H9 (cell line): ENCODE results near the gene GDI2. TPM values are rescaled to one million over a fixed set of nuclear protein-coding genes. Genes with fewer than 3 reads are reported as not detected.

ENCODE experiments used
- DNase-seq: peaks from one replicate; pipeline ENCODE4 v3.0.0-alpha.2; 2017
- H2AFZ ChIP-seq: one replicate; pipeline ENCODE4 v1.6.1; 2013; ENCODE audit warnings: mild to moderate bottlenecking, low read length, control low read depth, moderate library complexity
- H2AK5ac ChIP-seq: 2 replicates; pipeline ENCODE4 v1.6.1; 2013; ENCODE audit warnings: low read length, control low read depth, mixed read lengths; ENCODE audit not compliant: insufficient read length
- H2BK120ac ChIP-seq: one replicate; pipeline ENCODE4 v1.6.1; 2013; ENCODE audit warnings: low read depth, mild to moderate bottlenecking, low read length, control low read depth, inconsistent platforms; ENCODE audit not compliant: poor library complexity, severe bottlenecking
- H2BK12ac ChIP-seq: 2 replicates; pipeline ENCODE4 v1.6.1; 2013; ENCODE audit warnings: low read length, control low read depth, mixed read lengths, low read depth; ENCODE audit not compliant: insufficient read length
- H2BK15ac ChIP-seq: 2 replicates; pipeline ENCODE4 v1.6.1; 2013; ENCODE audit warnings: low read depth, low read length, control low read depth
- H2BK20ac ChIP-seq: one replicate; pipeline ENCODE4 v1.6.1; 2013; ENCODE audit warnings: low read depth, mild to moderate bottlenecking, low read length, control low read depth, inconsistent platforms; ENCODE audit not compliant: poor library complexity, severe bottlenecking
- H2BK5ac ChIP-seq: 2 replicates; pipeline ENCODE4 v1.6.1; 2013; ENCODE audit warnings: low read length, control low read depth, mixed read lengths; ENCODE audit not compliant: insufficient read length
- H3K14ac ChIP-seq: 2 replicates; pipeline ENCODE4 v1.6.1; 2013; ENCODE audit warnings: low read length, control low read depth; ENCODE audit not compliant: insufficient read depth
- H3K18ac ChIP-seq: 2 replicates; pipeline ENCODE4 v1.6.1; 2013; ENCODE audit warnings: low read depth, mild to moderate bottlenecking, mixed read lengths, low read length, control low read depth; ENCODE audit not compliant: insufficient read length
- H3K23ac ChIP-seq: 2 replicates; pipeline ENCODE4 v1.6.1; 2013; ENCODE audit warnings: low read length, control low read depth, mixed read lengths, low read depth; ENCODE audit not compliant: insufficient read length
- H3K23me2 ChIP-seq: 2 replicates; pipeline ENCODE4 v1.6.1; 2013; ENCODE audit warnings: low read depth, mild to moderate bottlenecking, mixed read lengths, low read length, control low read depth; ENCODE audit not compliant: insufficient read length, poor library complexity, severe bottlenecking
- H3K27ac ChIP-seq: 2 replicates; pipeline ENCODE4 v1.5.1; 2013; ENCODE audit warnings: low read length, control low read depth, mixed read lengths, low read depth; ENCODE audit not compliant: insufficient read length
- H3K27me3 ChIP-seq: 2 replicates; pipeline ENCODE4 v1.6.1; 2013; ENCODE audit warnings: low read length, control low read depth, inconsistent platforms; ENCODE audit not compliant: insufficient read depth
- H3K4ac ChIP-seq: 2 replicates; pipeline ENCODE4 v1.6.1; 2013; ENCODE audit warnings: low read depth, mild to moderate bottlenecking, control low read depth, inconsistent platforms, low read length, moderate library complexity
- H3K4me1 ChIP-seq: 2 replicates; pipeline ENCODE4 v1.6.1; 2013; ENCODE audit warnings: low read length, control low read depth, inconsistent platforms; ENCODE audit not compliant: insufficient read depth
- H3K4me2 ChIP-seq: 2 replicates; pipeline ENCODE4 v1.6.1; 2013; ENCODE audit warnings: low read length, control low read depth, mixed read lengths; ENCODE audit not compliant: insufficient read length, insufficient read depth
- H3K56ac ChIP-seq: 2 replicates; pipeline ENCODE4 v1.6.1; 2013; ENCODE audit warnings: low read depth, mild to moderate bottlenecking, mixed read lengths, low read length, control low read depth; ENCODE audit not compliant: insufficient read length
- H3K79me1 ChIP-seq: 2 replicates; pipeline ENCODE4 v1.6.1; 2013; ENCODE audit warnings: low read depth, mild to moderate bottlenecking, moderate library complexity, low read length, control low read depth, inconsistent platforms; ENCODE audit not compliant: insufficient read depth, poor library complexity, severe bottlenecking
- H3K79me2 ChIP-seq: 2 replicates; pipeline ENCODE4 v1.6.1; 2013; ENCODE audit warnings: low read length, control low read depth, inconsistent platforms; ENCODE audit not compliant: insufficient read depth
- H3K9ac ChIP-seq: 2 replicates; pipeline ENCODE4 v1.6.1; 2013; ENCODE audit warnings: low read length, control low read depth, mixed read lengths; ENCODE audit not compliant: insufficient read length; ENCODE audit errors: extremely low read depth
- H3K9me3 ChIP-seq: one replicate; pipeline ENCODE4 v1.6.1; 2013; ENCODE audit warnings: low read depth, low read length, inconsistent platforms; ENCODE audit not compliant: control insufficient read depth
- H3T11ph ChIP-seq: one replicate; pipeline ENCODE4 v1.6.1; 2013; ENCODE audit warnings: mild to moderate bottlenecking, low read length, control low read depth, inconsistent platforms
- H4K20me1 ChIP-seq: one replicate; pipeline ENCODE4 v1.6.1; 2013; ENCODE audit not compliant: control insufficient read depth, insufficient read length, insufficient read depth
- H4K5ac ChIP-seq: 2 replicates; pipeline ENCODE4 v1.6.1; 2013; ENCODE audit warnings: low read depth, mild to moderate bottlenecking, mixed read lengths, low read length, control low read depth; ENCODE audit not compliant: insufficient read length
- H4K8ac ChIP-seq: replicated peaks from 2 replicates; pipeline ENCODE4 v1.6.1; 2013; ENCODE audit warnings: low read length, control low read depth, mixed read lengths, low read depth; ENCODE audit not compliant: insufficient read length
- H4K91ac ChIP-seq: 2 replicates; pipeline ENCODE4 v1.6.1; 2013; ENCODE audit warnings: low read depth, mild to moderate bottlenecking, moderate library complexity, mixed read lengths, low read length, control low read depth; ENCODE audit not compliant: insufficient read length
- H3K27ac Mint-ChIP-seq, 3 experiments: 2 replicates in 2 of 3; 3 replicates in 1 of 3; pipeline ENCODE4 v1.8.0; 2020 to 2021; ENCODE audit warnings: mixed read lengths in 3 of 3, mild to moderate bottlenecking in 1 of 3, moderate library complexity in 1 of 3
- H3K27me3 Mint-ChIP-seq: 2 replicates; pipeline ENCODE4 v1.8.0; 2021; ENCODE audit warnings: low read depth, mild to moderate bottlenecking, moderate library complexity, mixed read lengths
- H3K36me3 Mint-ChIP-seq, 3 experiments: 2 replicates in 2 of 3; 3 replicates in 1 of 3; pipeline ENCODE4 v1.8.0; 2020 to 2021; ENCODE audit warnings: low read depth in 3 of 3, mixed read lengths in 3 of 3; ENCODE audit not compliant: insufficient read depth in 1 of 3
- H3K4me1 Mint-ChIP-seq, 2 experiments: 2 replicates each; pipeline ENCODE4 v1.8.0; 2020; ENCODE audit warnings: mixed read lengths in 2 of 2
- H3K4me3 Mint-ChIP-seq, 2 experiments: 2 replicates in 1 of 2; 3 replicates in 1 of 2; pipeline ENCODE4 v1.8.0; 2020 to 2021; ENCODE audit warnings: mild to moderate bottlenecking in 2 of 2, mixed read lengths in 2 of 2, moderate library complexity in 1 of 2
- H3K9me3 Mint-ChIP-seq, 2 experiments: 2 replicates in 1 of 2; 3 replicates in 1 of 2; pipeline ENCODE4 v1.8.0; 2020; ENCODE audit warnings: mild to moderate bottlenecking in 2 of 2, mixed read lengths in 2 of 2, moderate library complexity in 1 of 2
- CTCF ChIP-seq: fragments of 200-600 bp; sonication (generic); conservative IDR thresholded peaks from 3 replicates; pipeline ENCODE4 v1.8.0; 2021; ENCODE audit warnings: antibody characterized with exemption, mild to moderate bottlenecking
- WGBS: extraction: QIAGEN DNeasy Blood & Tissue Kit; methylation state at CpG from one replicate; pipeline ENCODE4 v1.1.7; 2013; ENCODE audit warnings: missing lambda C conversion rate, low lambda C conversion rate, mixed read lengths; ENCODE audit not compliant: insufficient read length; ENCODE audit errors: extremely low coverage; 5-methylcytosine and 5-hydroxymethylcytosine counted together
- total RNA-seq: library from RNA; stranded (reverse); gene quantifications from 2 replicates; pipeline ENCODE4 v1.2.1, GENCODE V29; 2021

The GDI2 gene
- total RNA-seq, 1 experiment from 2014 or later, result 351 TPM

DNA sequence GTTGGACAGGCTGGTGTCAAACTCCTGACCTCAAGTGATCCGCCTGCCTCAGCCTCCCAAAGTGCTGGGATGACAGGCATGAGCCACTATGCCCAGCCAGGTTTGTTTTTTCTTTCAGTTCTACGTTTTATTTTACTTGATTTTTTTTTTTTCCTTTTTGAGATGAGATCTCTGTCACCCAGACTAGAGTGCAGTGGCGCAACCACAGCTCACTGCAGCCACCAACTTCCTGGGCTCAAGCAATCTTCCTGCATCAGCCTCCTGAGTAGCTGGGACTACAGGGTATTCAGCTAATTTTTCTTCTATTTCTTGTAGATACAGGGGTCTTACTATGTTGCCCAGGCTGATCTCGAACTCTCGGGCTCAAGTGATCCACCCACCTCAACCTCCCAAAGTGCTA, 24.3 kb downstream of the GDI2 start:
- Histone ChIP-seq H2AK5ac (no peak overlapping the region), H3K4me2 (no peak overlapping the region), H4K5ac (no peak overlapping the region), H4K8ac (no peak overlapping the region), H3K79me2 (peaks cover 4% of the 10 kb centered on the region; the same call in 1 of the 2 replicates), H3K4me1 (no peaks in the 10 kb centered on the region), H3T11ph (no peak overlapping the region), H4K20me1 (no peaks in the 10 kb centered on the region), H4K91ac (no peak overlapping the region), H3K9me3 (no peaks in the 10 kb centered on the region), H3K79me1 (no peaks in the 10 kb centered on the region), H2AFZ (no peak overlapping the region), H3K23ac (no peak overlapping the region), H3K18ac (no peak overlapping the region), H3K56ac (no peak overlapping the region), H2BK15ac (no peak overlapping the region), H2BK5ac (no peak overlapping the region), H3K9ac (no peak overlapping the region), H2BK120ac (no peak overlapping the region), H2BK20ac (no peak overlapping the region), H3K14ac (no peak overlapping the region), H3K4ac (no peak overlapping the region), H3K27ac (no peak overlapping the region), H3K27me3 (no peaks in the 10 kb centered on the region), H2BK12ac (no peak overlapping the region), H3K23me2 (no peaks in the 10 kb centered on the region)
- 0 out of 7 replicates have a peak overlapping the region, but pooled peaks of 1 of the 3 experiments have one; percentile 57 for H3K27ac Mint-ChIP-seq
- no CpG with 5 or more reads among the region's 5 CpGs for WGBS
- no peak for DNase-seq
- no peaks in the 10 kb centered on the region for H3K4me1 Mint-ChIP-seq
- no peaks in the 10 kb centered on the region for H3K9me3 Mint-ChIP-seq
- no peak for TF ChIP-seq CTCF
- H3K36me3 Mint-ChIP-seq, result peaks cover 57 to 89% (median 83%) of the 10 kb centered on the region in 3 experiments
- H3K27me3 Mint-ChIP-seq, result no peaks in the 10 kb centered on the region
- no peak overlapping the region for H3K4me3 Mint-ChIP-seq
